K562 (cell line): ENCODE results near the gene CDCA7. TPM values are rescaled to one million over a fixed set of nuclear protein-coding genes. Genes with fewer than 3 reads are reported as not detected.

Source experiments
- CTCF ChIP-seq, 3 experiments: IDR thresholded peaks in 2 of 3; conservative IDR thresholded peaks in 1 of 3; 2 replicates each; pipeline ENCODE4 v1.5.1; 2011 to 2012; ENCODE audit warnings: low read length in 3 of 3, mild to moderate bottlenecking in 3 of 3, control low read depth in 2 of 3, improper control_type of control experiment in 1 of 3, inconsistent platforms in 1 of 3, low read depth in 1 of 3, mixed read lengths in 1 of 3, moderate library complexity in 1 of 3; ENCODE audit not compliant: insufficient read depth in 2 of 3
- PPARD ChIP-seq: fragments of 250-450 bp; sonication (Bioruptor Pico); IDR thresholded peaks from 2 replicates; pipeline ENCODE4 v1.8.0; 2022; ENCODE audit warnings: inconsistent platforms, mild to moderate bottlenecking, moderate library complexity
- RAD21 ChIP-seq, 2 experiments: fragments of 250-450 bp in 1 of 2; fragments of 450-650 bp in 1 of 2; sonication (Bioruptor Pico) in 1 of 2; formaldehyde crosslinking in 1 of 2; IDR thresholded peaks in 1 of 2; conservative IDR thresholded peaks in 1 of 2; 2 replicates each; pipeline versions ENCODE4 v1.4.0 to v1.8.0; 2020 to 2022; ENCODE audit warnings: mild to moderate bottlenecking in 2 of 2, moderate library complexity in 1 of 2
- SMC3 ChIP-seq: conservative IDR thresholded peaks from 2 replicates; pipeline ENCODE4 v1.6.1; 2011; ENCODE audit warnings: low read depth, low read length, improper control_type of control experiment; ENCODE audit not compliant: insufficient read depth
- STAT5A ChIP-seq: IDR thresholded peaks from 2 replicates; pipeline ENCODE4 v1.6.1; 2012; ENCODE audit warnings: low read length, inconsistent platforms, borderline replicate concordance
- TRIM24 ChIP-seq, 2 experiments: fragments of 450-650 bp; IDR thresholded peaks; 2 replicates each; pipeline ENCODE4 v1.6.1; 2016
- ZFP36 ChIP-seq: fragments of 150-350 bp; IDR thresholded peaks from 2 replicates; pipeline ENCODE4 v1.6.1; 2018; ENCODE audit warnings: low read length, low read depth; ENCODE audit not compliant: partially characterized antibody
- ZNF24 ChIP-seq: fragments of 450-650 bp; IDR thresholded peaks from 2 replicates; pipeline ENCODE4 v1.6.1; 2016
- ZNF431 ChIP-seq: sonication (generic); formaldehyde crosslinking; IDR thresholded peaks from 2 replicates; pipeline ENCODE4 v1.8.0; 2022; ENCODE audit warnings: mild to moderate bottlenecking, missing genetic modification reagents
- ZNF436 ChIP-seq: fragments of 250-450, 450-650 bp; sonication (Bioruptor Pico); formaldehyde crosslinking; IDR thresholded peaks from 2 replicates; pipeline ENCODE4 v1.7.0; 2020; ENCODE audit warnings: mild to moderate bottlenecking
- polyA plus RNA-seq, 8 experiments: library from polyadenylated mRNA; depleted of rRNA in 4 of 8; stranded (reverse) in 5 of 8; unstranded in 3 of 8; fragments of >200 nt; fragmentation: Nextera tagmentation in 2 of 8; fragmentation: Illumina TruSeq in 1 of 8; extraction: Ambion mirVana in 2 of 8; extraction: Trizol in 1 of 8; gene quantifications; 2 replicates each; pipeline versions ENCODE4 v1.2.1 to v1.2.3, GENCODE V29; 2011 to 2014; ENCODE audit warnings: inconsistent platforms in 1 of 8, missing spikeins in 1 of 8
- total RNA-seq, 7 experiments: library from RNA; depleted of rRNA in 6 of 7; stranded (reverse); fragments of >200 nt in 6 of 7; fragmentation: Illumina TruSeq in 2 of 7; extraction: Trizol in 2 of 7; gene quantifications; 2 replicates each; pipeline versions ENCODE4 v1.2.1 to v1.2.3, GENCODE V29; 2011 to 2021; ENCODE audit warnings: low replicate concordance in 1 of 7
- TF ChIP-seq, protein P1 (sequence below), 2 experiments: fragments of 450-650 bp; formaldehyde crosslinking in 1 of 2; IDR thresholded peaks; 2 replicates each; pipeline versions ENCODE4 v1.4.0 to v1.6.1; 2014 to 2020; ENCODE audit warnings: mild to moderate bottlenecking in 2 of 2, borderline replicate concordance in 1 of 2, low read depth in 1 of 2
- TF ChIP-seq, protein P2 (sequence below): fragments of 450-650 bp; IDR thresholded peaks from 2 replicates; pipeline ENCODE4 v1.6.1; 2016

Gene CDCA7
- total and polyA plus RNA-seq, 9 of the 15 experiments (the other 6 are each of a cell fraction or from before 2014, with no cell fraction given): 28.5 to 122 (median 51.0) TPM

DNA sequence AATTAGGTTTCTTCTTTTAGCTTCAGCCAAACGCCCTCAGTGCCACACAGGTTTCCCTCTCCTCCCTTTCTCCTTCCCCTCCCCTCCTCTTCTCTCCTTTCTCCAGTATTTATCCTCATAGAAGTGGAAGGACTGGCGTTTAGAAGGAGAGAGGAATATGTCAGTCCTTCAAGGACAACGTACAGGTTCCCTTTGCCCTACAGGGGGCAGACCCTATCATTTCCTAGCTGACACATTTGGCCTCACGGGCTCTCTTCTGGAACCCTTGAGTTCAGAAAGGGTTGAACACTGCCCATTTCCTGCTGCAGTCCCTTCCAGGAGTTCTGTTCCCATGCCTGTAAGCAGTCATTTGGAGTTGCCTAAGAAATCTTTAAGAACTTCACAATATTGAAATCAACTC lies 46.1 kb downstream of the CDCA7 start (continued):
- TF ChIP-seq CTCF (IDR thresholded peaks at IDR 0.05 in 2 of 3, conservative IDR thresholded peaks at IDR 0.05 in 1 of 3; ENCODE audit: insufficient read depth in 2 of 3, low read depth in 1 of 3, low read length in 3 of 3) (peak; percentile 57 to 61 (median 59)), RAD21 (CRISPR knock-in tag; conservative IDR thresholded peaks at IDR 0.05 in 1 of 2, IDR thresholded peaks at IDR 0.05 in 1 of 2) (peak; percentile 14 to 53; a peak in 2 of 4 replicates), PPARD (CRISPR knock-in tag) (no peak), SMC3 (0 out of 2 replicates have a peak, but pooled peaks have one; percentile 20), ZNF431 (no peak), STAT5A (no peak), ZFP36 (peak; percentile 27), ZNF436 (CRISPR knock-in tag) (no peak), ZNF24 (no peak), TRIM24 (IDR thresholded peaks at IDR 0.05) (no peak)
- TF ChIP-seq, protein P1, sequence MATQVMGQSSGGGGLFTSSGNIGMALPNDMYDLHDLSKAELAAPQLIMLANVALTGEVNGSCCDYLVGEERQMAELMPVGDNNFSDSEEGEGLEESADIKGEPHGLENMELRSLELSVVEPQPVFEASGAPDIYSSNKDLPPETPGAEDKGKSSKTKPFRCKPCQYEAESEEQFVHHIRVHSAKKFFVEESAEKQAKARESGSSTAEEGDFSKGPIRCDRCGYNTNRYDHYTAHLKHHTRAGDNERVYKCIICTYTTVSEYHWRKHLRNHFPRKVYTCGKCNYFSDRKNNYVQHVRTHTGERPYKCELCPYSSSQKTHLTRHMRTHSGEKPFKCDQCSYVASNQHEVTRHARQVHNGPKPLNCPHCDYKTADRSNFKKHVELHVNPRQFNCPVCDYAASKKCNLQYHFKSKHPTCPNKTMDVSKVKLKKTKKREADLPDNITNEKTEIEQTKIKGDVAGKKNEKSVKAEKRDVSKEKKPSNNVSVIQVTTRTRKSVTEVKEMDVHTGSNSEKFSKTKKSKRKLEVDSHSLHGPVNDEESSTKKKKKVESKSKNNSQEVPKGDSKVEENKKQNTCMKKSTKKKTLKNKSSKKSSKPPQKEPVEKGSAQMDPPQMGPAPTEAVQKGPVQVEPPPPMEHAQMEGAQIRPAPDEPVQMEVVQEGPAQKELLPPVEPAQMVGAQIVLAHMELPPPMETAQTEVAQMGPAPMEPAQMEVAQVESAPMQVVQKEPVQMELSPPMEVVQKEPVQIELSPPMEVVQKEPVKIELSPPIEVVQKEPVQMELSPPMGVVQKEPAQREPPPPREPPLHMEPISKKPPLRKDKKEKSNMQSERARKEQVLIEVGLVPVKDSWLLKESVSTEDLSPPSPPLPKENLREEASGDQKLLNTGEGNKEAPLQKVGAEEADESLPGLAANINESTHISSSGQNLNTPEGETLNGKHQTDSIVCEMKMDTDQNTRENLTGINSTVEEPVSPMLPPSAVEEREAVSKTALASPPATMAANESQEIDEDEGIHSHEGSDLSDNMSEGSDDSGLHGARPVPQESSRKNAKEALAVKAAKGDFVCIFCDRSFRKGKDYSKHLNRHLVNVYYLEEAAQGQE (IDR thresholded peaks at IDR 0.05; ENCODE audit: borderline replicate concordance): peak; percentile 7; the same call in 1 of the 2 replicates
- TF ChIP-seq, protein P1 (CRISPR knock-in tag; IDR thresholded peaks at IDR 0.05; ENCODE audit: low read depth): no peak
- TF ChIP-seq, protein P2, sequence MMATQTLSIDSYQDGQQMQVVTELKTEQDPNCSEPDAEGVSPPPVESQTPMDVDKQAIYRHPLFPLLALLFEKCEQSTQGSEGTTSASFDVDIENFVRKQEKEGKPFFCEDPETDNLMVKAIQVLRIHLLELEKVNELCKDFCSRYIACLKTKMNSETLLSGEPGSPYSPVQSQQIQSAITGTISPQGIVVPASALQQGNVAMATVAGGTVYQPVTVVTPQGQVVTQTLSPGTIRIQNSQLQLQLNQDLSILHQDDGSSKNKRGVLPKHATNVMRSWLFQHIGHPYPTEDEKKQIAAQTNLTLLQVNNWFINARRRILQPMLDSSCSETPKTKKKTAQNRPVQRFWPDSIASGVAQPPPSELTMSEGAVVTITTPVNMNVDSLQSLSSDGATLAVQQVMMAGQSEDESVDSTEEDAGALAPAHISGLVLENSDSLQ: peak; percentile 27; the same call in 1 of the 2 replicates
